Measurements from ENCODE around the gene GTF3C2. TPM values are rescaled to one million over a fixed set of nuclear protein-coding genes. Genes with fewer than 3 reads are reported as not detected.

Gene GTF3C2
- total and polyA plus RNA-seq, 9 of the 15 experiments (the other 6 are each of a cell fraction or from before 2014, with no cell fraction given) = 35.5 to 96.8 (median 53.0) TPM

GRCh38 chr2:27370026-27370815 is 13.7 kb upstream of the GTF3C2 start, which contains the start of the genes EIF2B4 and SNX17 (continued):
- TF ChIP-seq ZHX1 (conservative IDR thresholded peaks at IDR 0.05; ENCODE audit: low read length) (no peak), GTF2B (IDR thresholded peaks at IDR 0.05; ENCODE audit: extremely low read depth, insufficient read length) (no peak), SMC3 (conservative IDR thresholded peaks at IDR 0.05; ENCODE audit: insufficient read depth, low read depth, low read length) (peak; percentile 63; the same call in 1 of the 2 replicates), USF1 (CRISPR knock-in tag; IDR thresholded peaks at IDR 0.05) (peak; percentile 54), FOXM1 (IDR thresholded peaks at IDR 0.05; ENCODE audit: low read depth) (no peak), FOXM1 (CRISPR knock-in tag; IDR thresholded peaks at IDR 0.05; ENCODE audit: low read depth) (peak; percentile 90), RBM22 (IDR thresholded peaks at IDR 0.05; ENCODE audit: low read depth, low read length, poor library complexity, severe bottlenecking) (no peak), CUX1 (CRISPR knock-in tag; IDR thresholded peaks at IDR 0.05) (no peak), HNRNPH1 (optimal IDR thresholded peaks at IDR 0.05; ENCODE audit: low read depth, low read length) (no peak), FOS (IDR thresholded peaks at IDR 0.05; ENCODE audit: extremely low read depth, insufficient read length) (no peak), NCOA6 (IDR thresholded peaks at IDR 0.05) (no peak), IRF2 (CRISPR knock-in tag; IDR thresholded peaks at IDR 0.05) (no peak), SMAD4 (CRISPR knock-in tag; conservative IDR thresholded peaks at IDR 0.05) (no peak), XRCC3 (IDR thresholded peaks at IDR 0.05) (no peak), ZNF143 (CRISPR knock-in tag; IDR thresholded peaks at IDR 0.05) (peak; percentile 98), PHF20 (IDR thresholded peaks at IDR 0.05; ENCODE audit: partially characterized antibody) (peak; percentile 65), SIRT6 (IDR thresholded peaks at IDR 0.05; ENCODE audit: low read depth, low read length) (no peak), SREBF2 (CRISPR knock-in tag; IDR thresholded peaks at IDR 0.05) (no peak), NR2F6 (CRISPR knock-in tag; IDR thresholded peaks at IDR 0.05) (no peak)
